Measurements from ENCODE around the gene DENND4A.

DNA sequence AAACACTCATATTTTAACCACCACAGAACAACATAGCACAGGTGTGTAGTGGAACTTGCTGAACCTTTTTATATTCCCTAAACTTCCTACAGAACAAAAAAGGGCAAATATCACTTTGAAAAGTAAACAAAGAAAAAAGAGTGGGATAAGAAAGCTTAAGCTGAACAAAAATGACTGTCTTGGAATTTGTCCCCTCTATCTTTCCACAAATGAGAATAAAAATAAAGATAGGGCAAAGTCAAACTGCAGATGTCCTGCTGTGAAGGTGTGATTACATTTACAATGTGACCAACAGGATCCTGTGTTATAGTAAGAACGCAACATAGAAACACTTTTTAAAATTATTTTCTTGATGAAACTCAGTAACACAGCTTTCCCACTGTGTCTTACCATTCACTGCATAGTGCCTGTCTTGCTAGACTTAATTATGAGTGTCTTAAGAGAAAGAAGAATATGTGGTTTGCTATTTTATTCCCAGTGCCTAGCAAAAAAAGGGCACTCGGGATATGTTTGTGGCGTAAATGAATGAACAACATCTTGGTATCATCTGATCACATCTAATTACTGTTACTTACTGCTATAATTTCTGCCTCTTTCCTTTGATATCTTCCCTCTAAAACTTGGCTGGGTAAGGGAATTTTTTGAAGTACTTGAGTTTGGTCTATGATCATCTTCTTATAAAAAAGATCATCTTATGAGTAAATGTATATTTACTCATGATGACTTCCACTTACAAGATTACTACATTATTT, 67.5 kb downstream of the DENND4A start:
- TF ChIP-seq CTCF (conservative IDR thresholded peaks at IDR 0.05; ENCODE audit: low read depth, low read length): no peak
- no peak for TF ChIP-seq EZH2phosphoT487 (IDR thresholded peaks at IDR 0.05; ENCODE audit: borderline replicate concordance, low read length)
- no peak for TF ChIP-seq EZH2 (IDR thresholded peaks at IDR 0.05; ENCODE audit: low read length, unreplicated experiment)
